NB4 (cell line): ENCODE measurements around the gene WDFY3.

ENCODE experiments used
- POLR2A ChIP-seq: IDR thresholded peaks from 2 replicates; pipeline ENCODE4 v1.6.1; 2011; ENCODE audit warnings: mild to moderate bottlenecking; ENCODE audit not compliant: insufficient read length; ENCODE audit errors: extremely low read depth
- TF ChIP-seq, protein P1 (sequence below): IDR thresholded peaks from one replicate; pipeline ENCODE4 v1.5.1; 2012; ENCODE audit warnings: low read depth, low read length

DNA sequence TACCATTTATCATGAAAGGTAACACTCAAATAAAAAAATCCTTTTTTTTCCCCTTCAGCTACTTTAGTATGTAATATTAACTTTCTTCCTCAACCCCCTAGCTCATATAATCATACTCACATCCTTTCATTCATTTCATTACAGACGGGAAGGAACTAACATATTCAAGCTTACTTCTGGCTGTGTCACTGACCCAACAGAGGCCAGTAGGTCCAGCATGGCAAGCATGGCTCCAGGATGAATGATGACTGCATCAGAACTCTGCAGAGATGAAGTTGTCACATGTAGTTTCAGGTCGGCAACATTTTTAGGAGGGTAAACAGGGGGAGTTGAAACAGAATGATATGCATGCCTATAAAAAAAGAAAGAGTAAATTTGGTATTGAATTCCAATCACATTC is 163.4 kb downstream of the WDFY3 start:
- TF ChIP-seq, protein P1, sequence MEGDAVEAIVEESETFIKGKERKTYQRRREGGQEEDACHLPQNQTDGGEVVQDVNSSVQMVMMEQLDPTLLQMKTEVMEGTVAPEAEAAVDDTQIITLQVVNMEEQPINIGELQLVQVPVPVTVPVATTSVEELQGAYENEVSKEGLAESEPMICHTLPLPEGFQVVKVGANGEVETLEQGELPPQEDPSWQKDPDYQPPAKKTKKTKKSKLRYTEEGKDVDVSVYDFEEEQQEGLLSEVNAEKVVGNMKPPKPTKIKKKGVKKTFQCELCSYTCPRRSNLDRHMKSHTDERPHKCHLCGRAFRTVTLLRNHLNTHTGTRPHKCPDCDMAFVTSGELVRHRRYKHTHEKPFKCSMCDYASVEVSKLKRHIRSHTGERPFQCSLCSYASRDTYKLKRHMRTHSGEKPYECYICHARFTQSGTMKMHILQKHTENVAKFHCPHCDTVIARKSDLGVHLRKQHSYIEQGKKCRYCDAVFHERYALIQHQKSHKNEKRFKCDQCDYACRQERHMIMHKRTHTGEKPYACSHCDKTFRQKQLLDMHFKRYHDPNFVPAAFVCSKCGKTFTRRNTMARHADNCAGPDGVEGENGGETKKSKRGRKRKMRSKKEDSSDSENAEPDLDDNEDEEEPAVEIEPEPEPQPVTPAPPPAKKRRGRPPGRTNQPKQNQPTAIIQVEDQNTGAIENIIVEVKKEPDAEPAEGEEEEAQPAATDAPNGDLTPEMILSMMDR = no peak
- no peak for TF ChIP-seq POLR2A
